K562 (cell line): ENCODE measurements around the gene PICK1. TPM values are rescaled to one million over a fixed set of nuclear protein-coding genes. Genes with fewer than 3 reads are reported as not detected.

Source experiments
- ATAC-seq: fragments of 200-7000 bp; cut with Tn5 transposase; 3 replicates; pipeline ENCODE4 v1.9.1; 2020; ENCODE audit warnings: moderate library complexity
- BruUV-seq: library from RNA; stranded (reverse); fragments of 400-500 nt; replicated peaks from 2 replicates; lab custom pipeline; 2021; lab: Mats Ljungman, UMichigan
- CTCF ChIA-PET: fragments of 300-600 bp; formaldehyde crosslinking; extraction: SDS; loops from one replicate; lab custom pipeline; 2021; ENCODE audit warnings: low intra/inter-chr PET ratio; lab: Yijun Ruan, JAX
- POLR2A ChIA-PET: fragments of 300-600, 350-650 bp; sonication (Branson Sonifier 250); formaldehyde crosslinking; extraction: SDS; loops from one replicate; lab custom pipeline; 2021; ENCODE audit warnings: antibody characterized with exemption, inconsistent platforms; lab: Yijun Ruan, JAX
- DNase-seq, 4 experiments: peaks; one replicate each; pipeline versions ENCODE4 v3.0.0 to v3.0.0-alpha.2; 2011 to 2018; ENCODE audit warnings: low spot score in 3 of 4, mixed read lengths in 3 of 4; ENCODE audit errors: extremely low read depth in 1 of 4
- FAIRE-seq: peaks from 2 replicates; lab custom pipeline; 2011; peaks lifted over from hg19 to GRCh38; lab: Jason Lieb, UNC
- H2AFZ ChIP-seq: 2 replicates; pipeline ENCODE4 v1.6.0; 2011; ENCODE audit warnings: low read depth, low read length, control low read depth, inconsistent platforms
- H3K27ac ChIP-seq: fragments of 200-600 bp; 3 replicates; pipeline ENCODE4 v1.8.0; 2011; ENCODE audit warnings: low read depth, mild to moderate bottlenecking, control low read depth, inconsistent platforms, low read length, moderate library complexity, mixed read lengths; ENCODE audit errors: extremely low read depth
- H3K27me3 ChIP-seq, 2 experiments: fragments of 300-600 bp in 1 of 2; 2 replicates in 1 of 2; 3 replicates in 1 of 2; pipeline versions ENCODE4 v1.6.0 to v1.8.0; 2011; ENCODE audit warnings: inconsistent platforms in 2 of 2, low read length in 2 of 2, mild to moderate bottlenecking in 1 of 2, mixed read lengths in 1 of 2, moderate library complexity in 1 of 2; ENCODE audit not compliant: control insufficient read depth in 2 of 2, insufficient read depth in 2 of 2
- H3K36me3 ChIP-seq: fragments of 300-600 bp; 3 replicates; pipeline ENCODE4 v1.8.0; 2011; ENCODE audit warnings: mild to moderate bottlenecking, low read length, inconsistent platforms; ENCODE audit not compliant: control insufficient read depth, insufficient read depth
- H3K4me1 ChIP-seq, 2 experiments: fragments of 200-600 bp in 1 of 2; replicated peaks in 1 of 2; 2 replicates in 1 of 2; 3 replicates in 1 of 2; pipeline versions ENCODE4 v1.5.1 to v1.8.0; 2011; ENCODE audit warnings: inconsistent platforms in 2 of 2, low read length in 2 of 2, mild to moderate bottlenecking in 1 of 2, mixed read lengths in 1 of 2, moderate library complexity in 1 of 2; ENCODE audit not compliant: control insufficient read depth in 2 of 2, insufficient read depth in 2 of 2
- H3K4me2 ChIP-seq: 2 replicates; pipeline ENCODE4 v1.6.1; 2011; ENCODE audit warnings: low read length, control low read depth, inconsistent platforms, mixed read lengths; ENCODE audit not compliant: insufficient read depth
- H3K4me3 ChIP-seq: fragments of 200-600 bp; sonication (generic), shearing (Covaris generic); 2 replicates; pipeline ENCODE4 v1.5.1; 2016; ENCODE audit warnings: control low read depth, inconsistent platforms
- H3K79me2 ChIP-seq: fragments of 200-600 bp; 3 replicates; pipeline ENCODE4 v1.8.0; 2011; ENCODE audit warnings: low read length, inconsistent platforms; ENCODE audit not compliant: control insufficient read depth, insufficient read depth
- H3K9ac ChIP-seq, 2 experiments: 2 replicates each; pipeline versions ENCODE4 v1.6.0 to v1.6.1; 2011; ENCODE audit warnings: low read depth in 2 of 2, low read length in 2 of 2, control low read depth in 1 of 2, inconsistent platforms in 1 of 2, mild to moderate bottlenecking in 1 of 2, mixed read lengths in 1 of 2; ENCODE audit not compliant: insufficient read depth in 1 of 2
- H3K9me1 ChIP-seq: one replicate; pipeline ENCODE4 v1.6.0; 2011; ENCODE audit warnings: inconsistent platforms, mild to moderate bottlenecking, low read length, moderate library complexity; ENCODE audit not compliant: control insufficient read depth, insufficient read depth
- H3K9me3 ChIP-seq: replicated peaks from 2 replicates; pipeline ENCODE4 v1.5.1; 2011; ENCODE audit warnings: low read depth, low read length, inconsistent platforms; ENCODE audit not compliant: control insufficient read depth, insufficient read depth
- H4K20me1 ChIP-seq: replicated peaks from 2 replicates; pipeline ENCODE4 v1.6.1; 2011; ENCODE audit warnings: low read length, inconsistent platforms, mixed read lengths; ENCODE audit not compliant: control insufficient read depth, insufficient read depth
- C11orf30 ChIP-seq: fragments of 450-650 bp; IDR thresholded peaks from 2 replicates; pipeline ENCODE4 v1.6.1; 2016; ENCODE audit warnings: low read depth, mild to moderate bottlenecking
- DMBX1 ChIP-seq: fragments of 250-450 bp; sonication (Bioruptor Pico); IDR thresholded peaks from 2 replicates; pipeline ENCODE4 v1.8.0; 2022; ENCODE audit warnings: inconsistent platforms, mild to moderate bottlenecking, moderate library complexity, borderline replicate concordance
- E2F8 ChIP-seq: fragments of 450-650 bp; IDR thresholded peaks from 2 replicates; pipeline ENCODE4 v1.7.1; 2018; ENCODE audit warnings: mild to moderate bottlenecking, low read depth; ENCODE audit not compliant: partially characterized antibody
- HDAC3 ChIP-seq: fragments of 450-650 bp; IDR thresholded peaks from 2 replicates; pipeline ENCODE4 v1.6.1; 2018; ENCODE audit warnings: borderline replicate concordance, mild to moderate bottlenecking, moderate library complexity; ENCODE audit not compliant: partially characterized antibody
- PHF20 ChIP-seq: fragments of 450-650 bp; IDR thresholded peaks from 2 replicates; pipeline ENCODE4 v1.6.1; 2018; ENCODE audit not compliant: partially characterized antibody
- POLR2H ChIP-seq: IDR thresholded peaks from 2 replicates; pipeline ENCODE4 v1.6.1; 2016; ENCODE audit warnings: missing genetic modification characterization, low read depth, mild to moderate bottlenecking, control low read depth, missing compliant biosample characterization, moderate library complexity
- RFX1 ChIP-seq: fragments of 450-650 bp; IDR thresholded peaks from 2 replicates; pipeline ENCODE4 v1.6.1; 2016; ENCODE audit warnings: mild to moderate bottlenecking, moderate library complexity
- RHOXF2B ChIP-seq: fragments of 250-450 bp; sonication (Bioruptor Pico); conservative IDR thresholded peaks from 2 replicates; pipeline ENCODE4 v1.5.1; 2021
- SMC3 ChIP-seq: conservative IDR thresholded peaks from 2 replicates; pipeline ENCODE4 v1.6.1; 2011; ENCODE audit warnings: low read depth, low read length, improper control_type of control experiment; ENCODE audit not compliant: insufficient read depth
- SNIP1 ChIP-seq: fragments of 450-650 bp; IDR thresholded peaks from 2 replicates; pipeline ENCODE4 v1.7.1; 2017; ENCODE audit warnings: low read depth, mild to moderate bottlenecking
- SREBF1 ChIP-seq: fragments of 150-350 bp; IDR thresholded peaks from 2 replicates; pipeline ENCODE4 v1.6.1; 2014; ENCODE audit warnings: antibody characterized with exemption, low read depth, low read length, borderline replicate concordance
- TOE1 ChIP-seq, 2 experiments: fragments of 450-650 bp in 1 of 2; sonication (generic) in 1 of 2; formaldehyde crosslinking in 1 of 2; IDR thresholded peaks; 2 replicates each; pipeline versions ENCODE4 v1.7.1 to v1.8.0; 2016 to 2022; ENCODE audit warnings: borderline replicate concordance in 2 of 2, mild to moderate bottlenecking in 2 of 2, antibody characterized with exemption in 1 of 2, inconsistent platforms in 1 of 2, low read depth in 1 of 2, missing genetic modification reagents in 1 of 2, moderate library complexity in 1 of 2
- ZBTB17 ChIP-seq: fragments of 450-650 bp; formaldehyde crosslinking; IDR thresholded peaks from 2 replicates; pipeline ENCODE4 v1.4.0; 2020; ENCODE audit warnings: mild to moderate bottlenecking
- ZNF197 ChIP-seq: fragments of 200-800 bp; sonication (Bioruptor generic); IDR thresholded peaks from 2 replicates; pipeline ENCODE4 v1.6.1; 2016; ENCODE audit warnings: low read depth, missing genetic modification characterization, missing compliant biosample characterization
- ZNF644 ChIP-seq: fragments of 200-800 bp; sonication (Bioruptor generic); IDR thresholded peaks from 2 replicates; pipeline ENCODE4 v1.6.1; 2016; ENCODE audit warnings: low read depth, missing genetic modification characterization, missing compliant biosample characterization
- ZSCAN32 ChIP-seq: fragments of 450-650 bp; formaldehyde crosslinking; IDR thresholded peaks from 2 replicates; pipeline ENCODE4 v1.4.0; 2020; ENCODE audit warnings: mild to moderate bottlenecking, moderate library complexity
- WGBS: fragments of 100-300 bp; shearing (Covaris generic); methylation state at CpG from one replicate; pipeline ENCODE4 v1.1.6; 2016; ENCODE audit warnings: low coverage, mixed read lengths; ENCODE audit not compliant: insufficient coverage; ENCODE audit errors: missing lambda C conversion rate; 5-methylcytosine and 5-hydroxymethylcytosine counted together
- in situ Hi-C: fragments of 300-500 bp; cut with MboI; formaldehyde crosslinking; loops from 4 replicates; pipeline ENCODE4 v1.15.0; 2018; ENCODE audit warnings: inconsistent platforms, mixed read lengths
- intact Hi-C: fragments of 100-400 bp; cut with micrococcal nuclease; formaldehyde crosslinking; loops from 2 replicates; pipeline ENCODE4 v1.14.2; 2022
- polyA plus RNA-seq, 8 experiments: library from polyadenylated mRNA; depleted of rRNA in 4 of 8; stranded (reverse) in 5 of 8; unstranded in 3 of 8; fragments of >200 nt; fragmentation: Nextera tagmentation in 2 of 8; fragmentation: Illumina TruSeq in 1 of 8; extraction: Ambion mirVana in 2 of 8; extraction: Trizol in 1 of 8; gene quantifications; 2 replicates each; pipeline versions ENCODE4 v1.2.1 to v1.2.3, GENCODE V29; 2011 to 2014; ENCODE audit warnings: inconsistent platforms in 1 of 8, missing spikeins in 1 of 8
- total RNA-seq, 7 experiments: library from RNA; depleted of rRNA in 6 of 7; stranded (reverse); fragments of >200 nt in 6 of 7; fragmentation: Illumina TruSeq in 2 of 7; extraction: Trizol in 2 of 7; gene quantifications; 2 replicates each; pipeline versions ENCODE4 v1.2.1 to v1.2.3, GENCODE V29; 2011 to 2021; ENCODE audit warnings: low replicate concordance in 1 of 7

PICK1 gene
- total and polyA plus RNA-seq, 9 of the 15 experiments (the other 6 are each of a cell fraction or from before 2014, with no cell fraction given) = 0.06 to 11.0 (median 7.9) TPM; not detected in 1

GRCh38 chr22:38082986-38083710 lies 25.9 kb downstream of the PICK1 start:
- DNase-seq (no peak), FAIRE-seq (no peak), ATAC-seq (no peak)
- H4K20me1 ChIP-seq = no peaks in the 10 kb centered on the region
- TF ChIP-seq PHF20 (no peak), HDAC3 (no peak), ZNF197 (CRISPR knock-in tag) (no peak), TOE1 (IDR thresholded peaks at IDR 0.05; ENCODE audit: borderline replicate concordance) (no peak), TOE1 (CRISPR knock-in tag; IDR thresholded peaks at IDR 0.05; ENCODE audit: borderline replicate concordance, low read depth) (no peak), SNIP1 (no peak), POLR2H (tag) (no peak), ZSCAN32 (CRISPR knock-in tag) (no peak), ZBTB17 (CRISPR knock-in tag) (no peak), E2F8 (no peak), C11orf30 (no peak), DMBX1 (CRISPR knock-in tag) (no peak), RHOXF2B (CRISPR knock-in tag) (no peak), SMC3 (no peak), SREBF1 (no peak), ZNF644 (tag) (no peak), RFX1 (no peak)
- no TSS peak for BruUV-seq
- WGBS = 10% methylated on average over 14 of the region's 24 CpGs
- H3K9ac ChIP-seq = peak overlapping the region in 1 of 2 experiments; percentile 17; a peak in 1 of 4 replicates
- H3K36me3 ChIP-seq = no peaks in the 10 kb centered on the region
- H2AFZ ChIP-seq = no peak overlapping the region
- intact Hi-C loops = no loop called here
- H3K4me2 ChIP-seq = no peak overlapping the region
- H3K27me3 ChIP-seq = peaks cover 2 to 48% of the 10 kb centered on the region in 2 experiments; a peak in 2 of 5 replicates
- no peaks in the 10 kb centered on the region for H3K79me2 ChIP-seq
- ChIA-PET POLR2A (interaction anchor here (0.6 kb wide), 1 partner anchor 119 kb away, joined by 3 read pairs; the partner anchor contains the start of gene MAFF), CTCF (no interaction called here)
- peaks cover 0 to 44% of the 10 kb centered on the region in 2 experiments; a peak in 2 of 5 replicates for H3K4me1 ChIP-seq
- H3K27ac ChIP-seq = no peak overlapping the region
- in situ Hi-C loops = no loop called here
- H3K9me3 ChIP-seq = no peaks in the 10 kb centered on the region
- H3K4me3 ChIP-seq = no peak overlapping the region
- H3K9me1 ChIP-seq = no peaks in the 10 kb centered on the region
